Uterine smooth muscle cell (primary cell): ENCODE measurements around the gene METAP2. TPM values are rescaled to one million over a fixed set of nuclear protein-coding genes. Genes with fewer than 3 reads are reported as not detected.

ENCODE experiments used
- total RNA-seq: library from RNA; depleted of rRNA; stranded (reverse); fragments of >200 nt; gene quantifications from 2 replicates; pipeline ENCODE4 v1.2.3, GENCODE V29; 2014

The METAP2 gene
- 97.5 and 103 TPM in 2 replicates for total RNA-seq

DNA sequence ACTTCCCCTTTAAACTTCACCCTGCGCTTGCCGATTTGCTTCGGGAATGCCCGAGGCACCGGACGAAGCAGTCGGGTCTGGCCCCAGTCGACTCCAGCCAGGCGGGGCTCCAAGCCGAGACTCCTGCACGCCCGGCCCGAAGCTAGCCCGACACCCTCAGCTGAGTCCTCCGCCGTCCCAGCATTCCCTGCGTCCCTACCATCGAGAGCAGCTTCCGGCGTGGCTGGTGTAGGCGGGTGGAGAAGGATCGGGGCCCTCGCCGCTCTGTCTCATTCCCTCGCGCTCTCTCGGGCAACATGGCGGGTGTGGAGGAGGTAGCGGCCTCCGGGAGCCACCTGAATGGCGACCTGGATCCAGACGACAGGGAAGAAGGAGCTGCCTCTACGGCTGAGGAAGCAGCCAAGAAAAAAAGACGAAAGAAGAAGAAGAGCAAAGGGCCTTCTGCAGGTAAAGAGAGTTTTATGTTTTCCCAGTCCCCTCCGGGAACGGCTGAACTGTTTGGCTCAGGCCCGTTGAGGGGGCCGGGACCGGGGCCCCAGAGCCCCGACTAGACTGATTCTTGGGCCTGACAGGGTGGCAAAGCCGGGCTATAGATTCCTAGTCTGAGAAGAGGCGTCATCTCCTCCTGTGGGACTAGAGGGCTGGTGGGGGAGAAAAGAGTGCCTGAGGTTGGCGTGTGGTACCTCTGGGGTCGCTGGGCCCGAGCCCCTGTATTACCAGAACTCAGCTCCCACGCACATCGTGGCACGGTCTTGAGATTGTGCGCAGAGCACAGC is at the start of gene METAP2:
Gene METAP2 (plus strand): TSS at position 269 of the 776 bp plus-strand sequence. CDS start 28 bp downstream, at position 297.

DNA sequence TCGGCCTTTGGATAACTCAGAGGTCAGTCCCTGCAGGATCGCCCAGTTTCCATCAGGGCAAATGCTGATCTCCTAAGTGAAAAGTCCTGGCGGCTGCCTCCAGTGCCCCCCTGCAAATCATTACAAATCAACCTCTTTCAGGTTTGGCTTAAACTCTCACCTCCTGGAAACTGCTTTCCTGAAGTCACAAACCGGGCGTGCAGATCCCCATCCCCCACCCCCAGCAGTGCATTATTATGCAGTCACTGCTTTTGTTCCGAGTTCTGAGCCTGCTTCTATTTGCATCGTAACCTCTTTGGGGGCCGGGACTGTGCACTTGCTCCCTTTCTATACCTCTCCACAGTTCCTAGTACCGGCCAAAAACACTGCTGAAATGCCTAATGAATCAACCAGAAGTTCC is 77.4 kb downstream of the METAP2 start, which contains the start of gene USP44:
Gene USP44 (minus strand): TSS at position 172 of the 400 bp plus-strand sequence. CDS start 17,220 bp downstream, outside the sequence.

Other genes with a start within 250 kb of the METAP2 start
- gene USP44, start 77.3 kb downstream of the METAP2 start, total RNA-seq: 3.4 and 3.7 TPM in 2 replicates